Measurements from ENCODE around the gene VCL.
A peak's percentile ranks its signal among the peaks of the same experiment; 100 is the strongest.

Gene VCL

DNA sequence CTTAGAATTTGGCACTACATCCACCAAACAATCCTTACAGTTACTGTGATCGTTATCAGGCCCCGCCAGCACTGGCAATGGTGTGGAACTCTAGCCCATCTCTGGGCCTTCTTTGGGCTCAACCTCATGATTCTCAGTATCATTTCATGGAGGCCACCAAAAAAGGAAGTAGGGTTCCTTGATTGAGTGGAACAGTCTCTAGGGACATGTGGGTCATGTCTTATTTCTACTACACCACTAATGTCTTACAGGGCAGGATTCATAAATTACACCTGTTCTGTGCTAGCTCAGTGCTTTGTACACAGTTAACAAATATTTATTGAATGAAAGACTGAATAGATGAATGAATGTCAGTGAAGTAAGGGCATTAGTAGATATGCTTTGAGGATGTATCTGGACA lies 98.9 kb downstream of the VCL start:
- no peak overlapping the region for H3K27ac ChIP-seq
- DNase-seq (ENCODE audit: low read depth, low spot score) = no peak

DNA sequence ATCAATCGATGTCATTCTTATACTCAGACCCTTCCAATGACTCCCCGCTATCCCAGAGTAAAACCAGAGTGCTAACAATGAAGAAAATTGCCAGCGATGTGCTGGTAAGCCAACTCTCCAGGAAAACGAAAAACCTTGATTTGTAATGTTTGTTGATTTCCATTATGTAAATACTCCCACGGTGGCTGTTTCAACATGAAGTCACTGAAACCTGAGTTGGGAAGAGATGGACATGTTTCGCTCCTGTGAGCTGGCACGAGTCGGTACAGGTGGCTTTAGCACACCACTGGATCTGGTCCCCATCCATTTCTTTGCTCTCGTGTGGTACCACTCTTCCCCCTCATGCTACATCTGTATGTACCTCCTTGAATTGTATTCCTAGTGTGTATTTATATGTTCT lies 99.9 kb downstream of the VCL start:
- H3K27ac ChIP-seq = no peak overlapping the region
- no peak for DNase-seq (ENCODE audit: low read depth, low spot score)

DNA sequence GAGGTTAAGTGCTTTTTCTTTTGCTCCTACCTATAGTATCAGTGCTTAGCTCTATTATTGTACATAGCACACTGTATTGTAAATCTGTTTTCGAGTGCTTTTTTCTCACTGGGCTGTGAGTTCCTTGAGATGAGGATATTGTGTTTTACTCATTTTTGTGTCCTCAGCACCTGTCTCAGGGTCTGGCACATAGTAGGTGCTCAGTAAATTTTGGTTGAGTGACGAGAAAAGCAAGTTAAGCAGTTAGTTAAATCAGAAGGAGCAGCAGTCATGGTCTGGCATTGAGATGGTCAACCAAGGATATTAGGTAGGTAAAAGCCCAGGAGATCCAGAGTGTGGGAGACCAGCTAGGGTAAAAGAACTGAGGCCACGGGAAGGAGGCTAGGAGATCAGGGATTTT lies 101.5 kb downstream of the VCL start:
- peak overlapping the region; percentile 46 for H3K27ac ChIP-seq
- no peak for DNase-seq (ENCODE audit: low read depth, low spot score)

DNA sequence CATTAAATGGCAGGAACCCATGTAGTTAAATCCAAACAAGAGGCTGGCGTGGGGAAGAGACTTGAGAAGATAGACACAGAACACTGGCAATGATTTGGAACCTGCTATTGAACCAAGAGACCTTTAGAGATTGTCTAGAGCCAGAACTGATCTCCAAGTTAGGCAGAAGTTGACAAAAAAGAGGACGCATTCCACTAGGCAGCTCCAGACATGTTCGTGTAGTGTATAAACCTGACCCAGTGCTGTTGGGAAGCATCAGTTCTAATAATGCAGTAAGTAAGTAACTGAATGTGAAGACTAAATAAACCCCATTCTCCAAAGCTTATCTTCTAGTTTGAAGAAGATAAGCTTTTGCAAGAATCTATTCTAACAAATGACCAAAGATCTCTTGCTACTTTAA lies 101.9 kb downstream of the VCL start:
- H3K27ac ChIP-seq = peak overlapping the region; percentile 46
- DNase-seq (ENCODE audit: low read depth, low spot score) = no peak

DNA sequence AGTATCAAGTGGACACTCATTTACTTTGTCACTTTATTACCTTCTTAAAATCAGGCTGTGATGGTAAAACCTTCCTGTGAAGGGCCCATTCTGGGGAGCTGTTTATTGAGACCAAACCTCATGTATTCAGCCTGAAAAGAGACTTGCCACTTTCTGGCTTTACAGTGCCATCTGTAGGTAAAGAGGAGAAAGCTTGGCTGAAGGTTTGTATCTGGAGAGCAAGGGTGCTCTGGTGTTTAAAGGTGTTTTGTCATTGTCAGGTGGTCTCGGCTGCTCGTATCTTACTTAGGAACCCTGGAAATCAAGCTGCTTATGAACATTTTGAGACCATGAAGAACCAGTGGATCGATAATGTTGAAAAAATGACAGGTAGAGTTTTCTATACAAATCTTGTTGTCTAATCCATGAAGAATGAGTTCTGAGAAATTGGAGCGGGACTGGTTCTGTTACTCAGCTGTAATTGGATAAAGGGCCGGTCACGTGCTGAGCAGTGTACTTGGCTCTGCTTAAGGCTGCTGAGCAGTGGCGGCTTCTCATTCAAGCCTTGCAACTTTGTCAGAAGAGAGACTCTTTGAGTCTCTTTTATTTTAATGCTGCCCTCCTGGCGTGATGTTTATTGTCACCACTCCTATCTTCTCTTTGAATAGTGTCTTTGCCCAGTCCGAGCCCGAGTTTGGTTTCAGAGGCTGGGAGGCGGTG lies 105.8 kb downstream of the VCL start:
- no peak for DNase-seq (ENCODE audit: low read depth, low spot score)

DNA sequence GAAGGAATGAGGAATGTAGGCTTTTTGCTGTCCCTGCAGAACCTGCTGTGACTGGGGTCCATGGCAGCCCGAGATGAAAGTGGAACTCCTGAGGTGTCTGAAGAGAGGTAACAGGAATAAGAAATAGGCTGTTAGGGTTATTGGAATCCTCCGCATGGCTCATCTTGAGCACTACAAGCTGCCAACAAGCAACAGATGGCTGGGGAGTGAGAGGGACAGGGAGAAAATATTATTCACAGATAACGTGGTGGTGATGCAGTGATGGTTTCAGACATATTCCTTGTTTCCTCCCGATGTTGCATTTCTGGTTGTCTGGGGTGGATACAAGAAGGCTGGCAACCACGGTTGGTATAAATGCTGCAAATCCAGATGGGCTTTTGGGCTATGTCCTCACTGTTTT lies 106.6 kb downstream of the VCL start:
- no peak for DNase-seq (ENCODE audit: low read depth, low spot score)
- H3K27ac ChIP-seq = no peak overlapping the region

More for the DNA sequence above, 105.8 kb downstream of the VCL start:
- H3K27ac ChIP-seq = no peak overlapping the region

DNA sequence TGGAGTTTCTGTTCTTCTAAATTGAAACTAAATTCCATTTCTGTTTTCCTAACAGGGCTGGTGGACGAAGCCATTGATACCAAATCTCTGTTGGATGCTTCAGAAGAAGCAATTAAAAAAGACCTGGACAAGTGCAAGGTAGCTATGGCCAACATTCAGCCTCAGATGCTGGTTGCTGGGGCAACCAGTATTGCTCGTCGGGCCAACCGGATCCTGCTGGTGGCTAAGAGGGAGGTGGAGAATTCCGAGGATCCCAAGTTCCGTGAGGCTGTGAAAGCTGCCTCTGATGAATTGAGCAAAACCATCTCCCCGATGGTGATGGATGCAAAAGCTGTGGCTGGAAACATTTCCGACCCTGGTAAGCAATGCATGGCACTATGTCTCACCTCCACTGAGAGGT lies 107.1 kb downstream of the VCL start:
- no peak for DNase-seq (ENCODE audit: low read depth, low spot score)

DNA sequence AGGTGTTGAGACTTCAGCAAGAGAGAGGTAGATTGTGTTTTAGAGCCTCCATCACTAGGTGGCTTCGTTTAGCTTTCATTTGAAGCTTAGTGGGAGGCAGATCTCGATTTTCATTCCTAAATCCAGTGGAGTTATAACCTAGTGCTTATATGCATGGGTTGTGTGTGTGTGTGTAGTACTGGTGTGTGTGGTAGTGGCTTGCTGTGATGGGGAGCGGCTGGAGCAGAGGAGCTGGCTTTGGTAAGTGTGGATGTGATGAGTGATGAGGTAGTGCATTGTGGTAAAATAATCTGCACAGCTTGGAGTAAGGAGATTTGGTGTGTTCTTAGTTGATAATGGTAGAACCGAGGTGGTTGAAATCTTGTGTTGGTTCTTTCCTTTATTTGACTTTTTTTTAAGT lies 109.5 kb downstream of the VCL start:
- no peak for DNase-seq (ENCODE audit: low read depth, low spot score)
- H3K27ac ChIP-seq = no peak overlapping the region

More for the DNA sequence above, 107.1 kb downstream of the VCL start:
- no peak overlapping the region for H3K27ac ChIP-seq

DNA sequence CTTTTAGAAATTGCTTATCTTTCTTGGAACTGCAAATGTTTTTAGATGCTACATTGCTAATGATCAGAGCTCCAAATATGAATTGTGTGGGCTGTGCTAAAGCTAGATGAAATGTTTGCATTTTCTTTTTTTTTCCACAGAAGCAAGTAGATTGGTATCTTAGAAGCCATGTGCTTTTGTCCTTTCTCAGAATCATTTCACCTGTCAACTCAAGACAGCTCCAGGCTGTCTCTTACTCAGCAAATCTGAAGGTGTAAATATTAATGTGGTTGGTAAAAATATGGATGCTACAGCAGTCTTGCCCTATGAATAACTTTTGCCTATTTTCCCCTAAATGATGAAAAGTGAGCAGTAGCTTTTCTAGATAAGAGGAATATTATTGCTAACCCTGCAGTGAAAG lies 111.5 kb downstream of the VCL start:
- H3K27ac ChIP-seq = no peak overlapping the region
- no peak for DNase-seq (ENCODE audit: low read depth, low spot score)

DNA sequence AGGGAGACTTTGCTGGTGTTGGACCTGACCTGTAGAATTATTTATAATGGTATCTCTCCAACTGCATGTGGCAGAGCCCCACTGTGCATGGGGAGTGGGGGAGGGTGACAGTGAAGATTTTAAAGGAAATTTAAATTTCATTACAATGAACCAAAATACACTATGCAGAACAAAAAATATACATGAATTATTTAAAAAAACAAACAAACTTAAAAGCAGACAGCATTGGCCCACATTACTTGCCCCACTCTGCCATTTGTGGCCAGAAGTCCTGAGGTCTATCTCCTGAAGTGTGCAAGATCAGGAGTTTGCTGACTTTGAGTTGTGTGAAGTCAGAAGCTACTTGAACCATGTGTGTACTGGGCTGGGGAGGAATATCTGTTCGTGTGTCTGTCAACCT lies 112.2 kb downstream of the VCL start:
- no peak for DNase-seq (ENCODE audit: low read depth, low spot score)
- H3K27ac ChIP-seq = no peak overlapping the region

DNA sequence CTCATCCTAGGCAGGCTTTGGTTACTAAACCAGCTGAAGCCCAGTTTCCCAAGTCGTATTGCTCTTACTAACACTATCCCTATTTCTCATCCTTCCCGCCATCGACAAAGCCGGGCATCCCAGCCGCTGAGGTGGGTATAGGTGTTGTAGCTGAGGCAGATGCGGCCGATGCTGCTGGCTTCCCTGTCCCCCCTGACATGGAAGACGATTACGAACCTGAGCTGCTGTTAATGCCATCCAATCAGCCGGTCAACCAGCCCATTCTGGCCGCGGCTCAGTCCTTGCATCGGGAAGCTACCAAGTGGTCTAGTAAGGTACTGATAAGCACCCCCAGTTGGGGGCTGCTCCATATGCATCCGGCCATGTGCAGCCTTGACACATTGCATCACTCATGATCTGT lies 113.9 kb downstream of the VCL start:
- no peak for DNase-seq (ENCODE audit: low read depth, low spot score)
- H3K27ac ChIP-seq = no peak overlapping the region

DNA sequence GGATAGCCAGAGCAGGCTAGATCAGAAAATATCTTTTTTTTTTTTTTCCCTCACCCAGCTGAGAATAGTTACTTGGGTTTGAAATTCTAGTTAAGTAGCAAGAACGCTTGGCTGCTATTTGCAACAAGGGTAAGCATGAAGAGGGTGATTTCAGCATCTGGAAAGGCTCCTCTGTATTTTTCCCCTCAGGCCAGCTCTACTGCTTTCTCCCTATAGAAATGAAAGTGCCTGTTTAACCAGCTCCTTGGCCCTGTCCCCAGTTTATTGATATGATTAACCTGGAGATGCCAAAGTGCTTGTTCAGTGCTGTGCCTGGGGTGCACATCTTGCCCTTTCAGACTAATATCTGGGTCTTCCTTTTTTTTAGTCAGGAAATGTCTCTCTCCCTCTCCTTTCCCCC lies 115.6 kb downstream of the VCL start:
- H3K27ac ChIP-seq = peak overlapping the region; percentile 13

DNA sequence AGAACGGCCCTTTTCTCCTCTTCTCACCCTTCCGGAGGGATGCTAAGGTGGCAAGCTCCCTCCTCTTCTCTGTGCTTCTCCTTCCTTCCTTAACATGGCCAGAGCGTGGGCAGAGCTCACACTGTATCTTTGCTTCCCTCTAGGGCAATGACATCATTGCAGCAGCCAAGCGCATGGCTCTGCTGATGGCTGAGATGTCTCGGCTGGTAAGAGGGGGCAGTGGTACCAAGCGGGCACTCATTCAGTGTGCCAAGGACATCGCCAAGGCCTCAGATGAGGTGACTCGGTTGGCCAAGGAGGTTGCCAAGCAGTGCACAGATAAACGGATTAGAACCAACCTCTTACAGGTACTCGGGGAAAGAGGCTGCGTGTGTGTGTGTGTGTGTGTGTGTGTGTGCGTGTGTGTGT lies 116.1 kb downstream of the VCL start:
- H3K27ac ChIP-seq = peak overlapping the region; percentile 13
- no peak for DNase-seq (ENCODE audit: low read depth, low spot score)

More for the DNA sequence above, 115.6 kb downstream of the VCL start:
- DNase-seq (ENCODE audit: low read depth, low spot score) = no peak

DNA sequence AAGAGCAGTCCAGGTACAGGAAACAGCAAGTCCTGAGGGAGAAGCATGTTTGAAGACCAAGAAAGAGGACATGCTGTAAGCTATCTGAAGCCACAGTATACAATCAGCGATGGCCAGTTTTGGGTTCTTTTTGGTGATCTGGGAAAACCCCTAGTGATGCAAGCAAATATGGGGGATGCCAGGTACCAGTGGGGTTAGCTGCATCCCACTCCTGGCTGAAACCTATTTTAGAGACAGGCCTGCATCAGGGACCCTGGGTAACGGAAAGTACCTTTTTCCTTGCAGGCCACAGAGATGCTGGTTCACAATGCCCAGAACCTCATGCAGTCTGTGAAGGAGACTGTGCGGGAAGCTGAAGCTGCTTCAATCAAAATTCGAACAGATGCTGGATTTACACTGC lies 119.8 kb downstream of the VCL start:
- no peak for DNase-seq (ENCODE audit: low read depth, low spot score)
- peak overlapping the region; percentile 50 for H3K27ac ChIP-seq

DNA sequence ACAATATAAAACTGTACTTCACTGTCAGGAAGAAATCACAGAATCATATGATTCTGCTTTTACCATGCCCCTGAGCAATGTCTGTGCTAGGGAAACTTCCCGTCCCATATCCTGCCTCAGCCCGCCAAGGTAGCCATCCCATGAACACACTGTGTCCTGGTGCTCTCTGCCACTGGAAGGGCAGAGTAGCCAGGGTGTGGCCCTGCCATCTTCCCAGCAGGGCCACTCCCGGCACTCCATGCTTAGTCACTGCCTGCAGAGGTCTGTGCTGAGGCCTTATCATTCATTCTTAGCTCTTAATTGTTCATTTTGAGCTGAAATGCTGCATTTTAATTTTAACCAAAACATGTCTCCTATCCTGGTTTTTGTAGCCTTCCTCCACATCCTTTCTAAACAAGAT lies 120.9 kb downstream of the VCL start:
- DNase-seq (ENCODE audit: low read depth, low spot score) = no peak
- H3K27ac ChIP-seq = peak overlapping the region; percentile 50

DNA sequence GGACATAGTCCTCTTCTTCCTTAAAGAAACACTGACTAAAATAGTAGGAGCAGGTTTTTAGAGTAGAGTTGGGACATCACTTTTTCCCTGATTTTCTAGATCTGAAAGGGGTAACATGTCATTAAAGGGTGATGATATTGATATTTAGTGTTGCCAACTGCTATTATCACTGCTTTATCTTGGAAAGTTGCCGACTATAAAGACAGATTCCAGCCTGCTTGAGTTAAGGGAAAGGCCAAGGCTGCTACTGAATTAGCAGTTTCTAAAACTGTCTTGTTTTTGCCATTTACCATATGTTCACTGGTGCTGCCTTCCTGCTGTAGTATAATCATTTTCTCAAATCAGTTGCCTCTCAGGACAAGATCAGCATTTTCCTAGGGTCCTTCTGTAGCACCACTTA lies 123.0 kb downstream of the VCL start:
- H3K27ac ChIP-seq = no peak overlapping the region
- no peak for DNase-seq (ENCODE audit: low read depth, low spot score)

DNA sequence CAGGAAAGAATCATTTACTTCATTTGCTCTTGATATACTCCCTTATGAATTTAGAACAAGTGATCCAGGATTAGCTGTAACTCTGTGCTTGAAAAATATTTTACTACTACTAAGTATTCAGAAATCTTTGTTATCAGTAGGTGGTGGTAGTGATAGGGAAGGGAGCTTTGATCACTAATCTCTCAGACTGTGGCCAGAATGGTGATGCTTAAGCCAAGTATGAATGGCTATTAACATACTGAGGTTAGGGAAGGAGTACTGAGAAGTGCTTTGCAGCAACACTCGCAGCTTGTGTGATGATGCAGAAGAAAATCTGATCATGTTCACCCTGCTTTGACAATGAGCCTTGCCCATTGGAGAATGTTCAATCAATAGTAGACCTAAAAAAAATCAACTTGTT lies 123.5 kb downstream of the VCL start:
- H3K27ac ChIP-seq = no peak overlapping the region
- DNase-seq (ENCODE audit: low read depth, low spot score) = no peak

DNA sequence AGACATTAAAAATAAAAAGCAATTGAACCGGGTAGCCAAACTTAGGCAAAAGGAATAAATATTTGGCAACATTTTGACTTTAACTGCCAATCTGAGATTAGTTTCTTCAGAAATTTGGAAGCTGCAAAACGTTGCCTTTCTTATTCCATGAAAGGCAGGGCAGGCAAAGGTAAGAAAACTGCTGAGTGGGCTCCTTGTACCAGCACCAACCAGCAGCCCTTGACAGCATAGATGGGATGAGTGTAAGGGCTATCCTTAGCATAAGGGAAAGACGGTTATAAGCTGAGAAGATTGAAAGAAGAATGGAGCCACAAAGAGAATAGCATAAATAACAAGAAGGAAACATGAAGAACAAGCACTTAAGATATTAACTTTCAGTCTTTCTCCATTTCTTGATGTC lies 124.1 kb downstream of the VCL start:
- H3K27ac ChIP-seq = no peak overlapping the region
- DNase-seq (ENCODE audit: low read depth, low spot score) = no peak

DNA sequence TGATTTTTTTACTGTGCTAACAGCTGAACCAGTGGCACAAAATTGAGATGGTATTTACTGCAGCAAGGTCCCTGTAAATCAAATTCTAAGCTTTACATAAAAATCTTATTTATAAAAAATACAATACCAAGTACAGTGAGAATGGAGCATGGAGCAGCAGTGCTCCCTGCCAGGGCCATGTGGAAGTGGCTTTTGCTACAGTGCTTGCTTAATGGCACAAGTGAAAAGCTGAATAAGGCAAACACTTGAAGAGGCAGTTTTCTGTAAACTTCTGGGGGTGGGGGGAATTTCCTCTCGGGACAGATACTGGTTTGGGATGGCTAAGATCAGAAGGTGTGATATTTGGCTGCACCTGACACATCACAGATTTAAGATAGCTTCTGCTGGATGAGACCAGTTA lies 125.2 kb downstream of the VCL start:
- H3K27ac ChIP-seq = no peak overlapping the region
- no peak for DNase-seq (ENCODE audit: low read depth, low spot score)

DNA sequence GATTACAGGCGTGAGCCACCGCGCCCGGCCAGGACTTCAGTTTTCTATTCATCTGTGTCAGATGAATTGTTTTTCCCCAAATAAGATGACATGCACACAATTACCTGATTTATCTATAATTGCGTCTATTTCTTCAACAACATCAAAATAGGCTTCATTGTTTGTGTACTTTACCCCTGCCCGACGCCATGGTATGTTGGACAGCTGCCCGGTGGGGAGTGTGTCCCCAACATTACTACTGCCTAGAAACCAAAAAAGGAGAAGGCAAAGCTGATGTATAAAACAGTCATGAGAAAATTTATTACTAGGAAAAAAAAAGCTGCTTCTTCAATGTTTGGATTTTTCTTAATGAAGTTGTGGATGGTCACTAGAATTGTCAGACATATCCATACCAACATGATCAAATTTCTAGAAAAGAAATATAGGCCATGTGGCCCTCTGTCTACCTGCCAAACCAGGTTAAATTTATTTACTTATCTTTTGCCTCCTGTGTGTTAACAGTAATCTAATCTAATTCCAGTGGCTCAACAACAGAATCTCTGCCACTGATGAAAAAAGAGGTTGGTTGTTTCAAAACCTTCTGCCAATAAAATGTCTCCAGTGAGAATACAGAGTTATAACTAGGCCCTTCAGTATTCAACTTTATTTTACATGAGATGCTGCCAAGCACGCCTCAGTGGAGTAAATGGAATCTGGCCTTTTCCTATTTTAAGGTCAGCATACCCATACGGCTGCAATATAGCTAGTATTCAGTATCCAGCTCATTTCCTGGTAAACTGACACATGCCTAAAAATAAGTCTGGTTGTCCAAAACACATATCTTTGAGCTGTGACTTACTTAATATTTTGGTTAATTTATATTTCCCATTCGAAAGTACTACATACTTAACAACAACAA lies 136.3 kb downstream of the VCL start:
- H3K27ac ChIP-seq = no peak overlapping the region
- DNase-seq (ENCODE audit: low read depth, low spot score) = no peak

DNA sequence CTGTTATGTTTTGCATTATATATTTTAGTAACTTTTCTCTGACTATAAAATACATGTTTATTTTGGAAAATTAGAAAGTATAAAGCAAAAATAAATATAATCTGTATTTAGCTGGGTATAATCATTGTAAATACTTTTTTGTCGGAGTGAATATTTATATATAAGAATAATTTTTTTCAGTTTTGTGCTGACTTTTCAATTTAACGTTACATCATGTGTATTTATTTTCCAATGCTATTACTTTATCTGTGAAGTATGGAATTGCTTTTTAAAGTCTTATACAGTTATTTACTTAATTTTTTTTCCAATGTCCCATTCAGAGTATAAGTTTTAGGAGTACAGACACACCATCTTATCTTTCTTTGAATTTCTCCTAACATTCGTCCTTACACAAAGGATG lies 137.5 kb downstream of the VCL start:
- H3K27ac ChIP-seq = no peak overlapping the region
- no peak for DNase-seq (ENCODE audit: low read depth, low spot score)

DNA sequence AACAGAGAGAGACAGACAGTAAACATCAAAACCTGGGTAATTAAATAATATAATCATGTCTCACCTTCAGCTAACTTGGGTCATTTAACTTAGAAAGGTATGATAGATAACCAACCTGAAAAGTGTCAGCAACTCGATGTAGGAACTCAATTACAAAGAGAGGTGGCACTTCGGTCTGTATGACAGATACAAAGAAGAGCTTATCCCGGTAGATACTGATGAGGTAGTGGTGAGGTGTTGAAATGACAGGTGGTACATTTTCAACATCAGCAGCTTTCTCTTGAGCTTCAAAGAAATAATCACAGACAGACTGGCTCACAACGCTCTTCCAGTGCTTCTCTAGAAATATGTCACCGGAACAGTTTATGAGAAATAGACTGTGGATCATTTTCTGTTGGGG lies 140.1 kb downstream of the VCL start:
- DNase-seq (ENCODE audit: low read depth, low spot score) = no peak
- H3K27ac ChIP-seq = no peak overlapping the region

Measured in epithelial cell of prostate (primary cell).